SK-N-MC (cell line): ENCODE data around the gene CFP.

Experiments
- DNase-seq: peaks from one replicate; pipeline ENCODE4 v3.0.0-alpha.2; 2011; ENCODE audit warnings: low read depth, low spot score
- H3K27ac ChIP-seq: fragments of 200-600 bp; sonication (generic); 2 replicates; pipeline ENCODE4 v1.5.1; 2016; ENCODE audit warnings: mixed run types
- H3K36me3 ChIP-seq: fragments of 200-600 bp; sonication (generic); 2 replicates; pipeline ENCODE4 v1.6.1; 2017; ENCODE audit warnings: antibody characterized with exemption, low read length, mixed read lengths; ENCODE audit not compliant: insufficient read depth
- H3K4me3 ChIP-seq: fragments of 200-600 bp; sonication (generic); 2 replicates; pipeline ENCODE4 v1.5.1; 2016
- H3K9ac ChIP-seq: fragments of 200-600 bp; sonication (generic); 2 replicates; pipeline ENCODE4 v1.8.0; 2017; ENCODE audit warnings: mixed run types, mixed read lengths; ENCODE audit not compliant: insufficient read length
- H3K9me3 ChIP-seq: fragments of 200-600 bp; sonication (generic); 2 replicates; pipeline ENCODE4 v1.6.1; 2017; ENCODE audit warnings: low read depth, mild to moderate bottlenecking, antibody characterized with exemption, low read length, moderate library complexity, mixed read lengths
- EZH2 ChIP-seq: fragments of 200-600 bp; sonication (generic); IDR thresholded peaks from one replicate; pipeline ENCODE4 v1.6.1; 2017; ENCODE audit warnings: antibody characterized with exemption
- FOXP2 ChIP-seq: optimal IDR thresholded peaks from 2 replicates; pipeline ENCODE3; 2011; ENCODE audit warnings: mild to moderate bottlenecking, moderate library complexity; ENCODE audit not compliant: insufficient read depth; ENCODE audit errors: extremely low read length, control extremely low read depth
- POLR2AphosphoS5 ChIP-seq: IDR thresholded peaks from 2 replicates; pipeline ENCODE4 v1.6.1; 2012; ENCODE audit warnings: mild to moderate bottlenecking, low read depth, low read length, borderline replicate concordance

CFP gene

DNA sequence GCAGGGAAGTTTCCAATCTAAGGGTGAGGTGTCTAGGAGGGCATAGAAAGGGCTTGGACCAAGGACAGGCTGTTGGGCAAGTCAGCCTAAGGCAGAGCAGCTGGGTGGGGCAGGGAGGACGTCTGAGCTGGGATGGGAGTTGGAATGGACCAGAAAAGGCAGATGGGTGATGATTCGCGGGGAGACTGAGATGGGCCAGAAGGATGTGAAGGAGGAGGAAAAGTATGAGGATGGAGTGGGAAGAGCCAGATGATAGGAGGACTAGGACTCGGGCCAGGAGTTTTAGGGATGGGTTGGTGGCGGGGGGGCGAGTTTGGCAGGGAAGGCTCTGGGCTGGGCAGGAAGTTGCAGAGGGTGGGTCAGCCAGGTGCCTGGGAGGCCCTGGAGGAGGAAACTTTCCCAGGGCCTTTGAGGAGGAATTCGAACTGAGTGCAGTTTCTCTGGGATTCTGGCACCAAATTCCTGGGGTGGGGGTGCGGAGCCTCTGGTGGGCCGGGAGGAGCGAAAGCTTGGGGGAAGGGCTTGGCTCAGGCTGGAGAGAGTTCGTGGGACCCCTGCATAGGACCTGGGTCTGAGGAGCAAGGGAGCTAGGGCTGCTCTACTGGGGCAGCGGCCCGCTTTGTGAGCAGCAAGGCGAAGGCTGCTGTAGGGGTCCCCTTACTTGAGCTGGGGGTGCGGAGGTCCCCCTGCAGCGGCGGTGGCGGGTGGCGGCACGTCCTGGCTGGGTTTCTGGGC lies 56.2 kb downstream of the CFP start:
- TF ChIP-seq FOXP2 = no peak
- TF ChIP-seq EZH2 = no peak
- no peak for TF ChIP-seq POLR2AphosphoS5
- Histone ChIP-seq H3K4me3 (no peak overlapping the region), H3K36me3 (peaks cover 18% of the 10 kb centered on the region; the same call in 1 of the 2 replicates), H3K9me3 (no peaks in the 10 kb centered on the region), H3K9ac (no peak overlapping the region), H3K27ac (no peak overlapping the region)
- no peak for DNase-seq
